GM19395 (cell line): ENCODE results near the gene ARHGAP8.

Experiments used
- ATAC-seq: cut with Tn5 transposase; IDR thresholded peaks from one replicate; pipeline ENCODE4 v1.9.1; 2021; ENCODE audit warnings: mild to moderate bottlenecking, moderate library complexity; ENCODE audit not compliant: unreplicated experiment

ARHGAP8 gene

DNA sequence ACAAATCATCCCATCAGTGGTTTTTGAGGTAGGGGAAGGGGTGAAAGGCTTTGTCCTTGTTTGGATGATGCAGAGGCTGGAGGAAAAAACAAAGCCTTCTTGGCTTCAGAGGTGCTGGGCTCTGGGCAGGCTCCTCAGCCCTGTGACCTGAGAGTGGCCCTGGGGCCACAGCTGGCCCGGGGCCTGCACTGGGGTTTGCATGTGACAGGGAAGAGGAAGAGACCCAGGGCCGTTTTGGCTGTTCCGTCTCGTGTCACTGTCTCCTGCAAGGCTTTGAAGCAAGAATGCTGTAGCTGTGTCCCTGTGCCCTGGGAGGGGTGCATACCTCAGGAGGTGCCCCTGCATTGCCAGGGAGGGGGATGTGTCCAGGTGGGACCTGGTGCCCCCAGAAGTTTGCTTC is 12.6 kb downstream of the ARHGAP8 start:
- ATAC-seq, result no peak

DNA sequence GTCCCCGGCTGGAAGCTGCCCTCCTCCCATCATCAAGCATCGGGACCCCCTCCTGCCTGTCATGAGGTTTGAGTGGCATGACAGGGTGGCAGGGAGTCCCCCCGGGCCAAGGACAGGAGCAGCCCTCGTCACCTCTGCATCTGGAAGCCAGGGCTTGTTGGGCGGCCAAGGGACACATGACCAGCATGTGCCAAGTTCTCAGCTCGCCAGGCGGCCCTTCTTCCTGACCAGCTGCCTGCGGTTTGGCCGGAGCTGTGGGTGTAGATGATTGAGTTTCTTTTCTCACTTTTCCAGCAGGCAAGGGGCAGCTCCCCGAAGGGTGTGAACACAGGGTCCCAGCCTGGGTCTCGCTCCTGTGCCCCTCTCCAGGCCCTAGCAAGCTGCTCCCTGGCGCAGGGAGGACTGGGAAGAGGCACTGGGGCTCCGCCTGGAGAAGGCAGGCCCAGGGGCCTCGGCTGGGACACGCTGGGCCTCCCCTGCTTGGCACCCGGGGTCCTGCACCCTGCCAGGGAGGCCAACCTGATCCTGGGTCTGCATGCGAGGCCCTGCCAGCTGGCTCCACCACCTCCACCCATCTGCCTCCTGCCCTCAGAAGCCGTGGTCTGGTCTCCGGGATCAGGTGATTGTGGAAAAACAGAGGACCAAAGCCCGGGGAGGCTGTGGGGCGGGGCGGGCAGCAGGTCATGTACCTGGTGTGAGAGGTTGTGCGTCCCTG is 13.4 kb downstream of the ARHGAP8 start:
- no peak for ATAC-seq

DNA sequence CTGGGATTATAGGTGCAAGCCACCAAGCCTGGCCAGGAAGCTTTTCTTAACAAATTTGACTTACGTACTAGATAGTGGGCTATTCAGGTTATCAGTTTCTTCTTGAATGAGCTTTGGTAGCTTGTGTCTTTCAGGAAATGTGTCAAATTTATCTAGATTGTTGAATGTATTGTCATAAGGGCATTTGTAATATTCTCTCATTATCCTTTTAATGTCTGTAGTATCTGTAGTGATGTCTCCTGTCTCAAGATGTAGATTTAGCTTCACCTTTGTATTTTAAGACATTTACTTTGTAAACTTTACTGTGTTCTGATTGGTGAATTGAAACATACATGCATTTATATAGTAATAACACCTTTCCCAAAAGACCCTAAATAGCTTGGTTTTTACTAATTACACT is 20.7 kb downstream of the ARHGAP8 start:
- no peak for ATAC-seq

DNA sequence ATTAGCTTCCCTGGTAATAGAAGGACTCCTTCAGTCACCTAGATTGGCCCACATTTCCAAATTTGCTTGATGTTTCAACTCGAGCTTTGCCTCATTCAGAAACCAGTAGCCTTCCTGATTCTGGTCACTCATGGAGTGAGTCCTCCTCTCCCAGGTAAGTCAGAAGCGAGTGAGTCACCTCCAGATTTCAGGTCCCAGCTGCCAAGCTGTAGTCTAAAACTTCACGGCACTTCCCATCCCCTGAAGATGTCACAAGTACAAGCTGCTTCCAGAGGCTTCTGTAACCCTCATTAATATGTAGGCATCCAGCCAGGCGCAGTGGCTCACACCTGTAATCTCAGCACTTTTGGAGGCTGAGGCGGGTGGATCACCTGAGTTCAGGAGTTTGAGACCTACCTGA is 23.5 kb downstream of the ARHGAP8 start:
- no peak for ATAC-seq

DNA sequence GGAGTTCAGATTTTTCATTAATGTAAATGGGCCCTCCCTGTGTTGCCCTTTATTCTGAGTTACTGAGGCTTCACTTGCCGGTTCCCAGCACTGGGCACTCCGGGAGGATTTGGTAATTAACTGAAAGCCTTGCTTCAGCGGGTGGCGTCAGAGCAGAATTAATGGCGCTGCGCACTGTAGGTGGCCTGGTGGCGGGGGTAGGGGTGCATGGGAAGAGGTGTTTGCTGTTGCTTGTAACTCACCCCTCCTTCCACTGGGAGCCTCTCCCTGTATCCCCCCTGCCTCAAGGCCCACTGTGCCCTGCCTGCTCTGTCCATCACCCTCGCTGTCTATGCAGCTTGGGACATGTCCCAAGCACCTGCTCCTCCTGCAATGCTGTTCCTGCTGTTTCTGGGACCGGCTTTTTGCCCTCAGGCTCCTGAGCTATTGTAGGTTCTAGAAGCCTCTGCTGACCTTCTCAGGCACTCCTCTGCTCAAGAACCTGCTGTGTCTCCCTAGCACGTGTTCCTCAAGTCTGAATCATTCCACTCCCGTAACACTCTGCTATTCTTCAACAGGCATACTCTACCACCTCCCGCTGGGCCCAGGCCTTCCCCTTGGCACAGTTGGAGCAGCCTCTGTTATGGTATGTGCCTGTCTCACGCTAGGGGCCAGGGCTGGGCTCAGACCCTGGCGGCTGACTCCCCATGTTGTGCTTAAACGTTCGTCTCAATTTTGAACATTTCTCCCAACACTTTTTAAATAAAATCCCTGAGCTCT is 24.4 kb downstream of the ARHGAP8 start:
- ATAC-seq, result no peak

DNA sequence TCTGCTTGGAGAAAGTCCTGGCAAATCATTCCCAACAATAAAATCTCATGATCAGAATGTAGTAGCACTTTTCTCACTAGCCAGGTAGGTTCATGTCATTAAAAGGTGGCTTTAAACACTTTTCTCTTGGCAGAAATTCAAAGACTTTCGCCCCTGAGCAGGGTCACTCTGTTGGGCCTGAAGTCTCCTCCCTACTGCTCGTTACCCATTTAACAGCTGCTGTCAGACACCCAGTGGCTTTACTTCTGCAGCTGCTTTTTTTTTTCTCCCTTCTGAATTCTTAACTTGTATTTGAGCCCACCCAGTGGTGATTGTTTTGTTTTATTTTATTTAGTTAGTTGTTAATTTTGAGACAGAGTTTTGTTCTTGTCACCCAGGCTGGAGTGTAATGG is 25.0 kb downstream of the ARHGAP8 start:
- ATAC-seq, result no peak

DNA sequence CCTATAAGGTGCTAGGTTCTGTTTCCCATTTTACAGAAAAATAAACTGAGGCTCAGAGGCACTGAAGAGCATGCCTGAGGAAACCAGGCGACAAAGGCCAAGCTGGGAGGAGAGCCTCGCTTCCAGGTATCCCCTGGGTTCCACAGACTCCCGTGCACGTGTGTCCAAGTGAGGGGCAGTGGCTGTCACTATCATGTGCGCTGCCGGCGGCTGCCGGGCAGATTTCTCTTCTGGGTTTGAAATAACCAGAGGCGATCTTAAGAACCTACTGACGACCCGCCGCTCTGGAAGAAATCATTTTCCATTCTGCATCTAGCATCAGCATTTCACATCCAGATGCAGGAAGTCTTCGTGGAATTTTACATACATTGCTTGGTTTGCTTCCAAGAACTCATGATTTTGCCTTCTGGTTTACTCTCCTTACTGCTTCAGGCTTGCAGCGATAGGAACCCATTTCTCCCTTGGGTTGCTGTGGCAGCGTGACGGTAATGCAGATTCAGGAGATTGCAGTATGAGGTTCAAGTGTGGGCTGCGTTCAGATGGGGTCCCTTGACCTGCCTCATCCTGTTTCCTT is 28.6 kb downstream of the ARHGAP8 start:
- no peak for ATAC-seq

DNA sequence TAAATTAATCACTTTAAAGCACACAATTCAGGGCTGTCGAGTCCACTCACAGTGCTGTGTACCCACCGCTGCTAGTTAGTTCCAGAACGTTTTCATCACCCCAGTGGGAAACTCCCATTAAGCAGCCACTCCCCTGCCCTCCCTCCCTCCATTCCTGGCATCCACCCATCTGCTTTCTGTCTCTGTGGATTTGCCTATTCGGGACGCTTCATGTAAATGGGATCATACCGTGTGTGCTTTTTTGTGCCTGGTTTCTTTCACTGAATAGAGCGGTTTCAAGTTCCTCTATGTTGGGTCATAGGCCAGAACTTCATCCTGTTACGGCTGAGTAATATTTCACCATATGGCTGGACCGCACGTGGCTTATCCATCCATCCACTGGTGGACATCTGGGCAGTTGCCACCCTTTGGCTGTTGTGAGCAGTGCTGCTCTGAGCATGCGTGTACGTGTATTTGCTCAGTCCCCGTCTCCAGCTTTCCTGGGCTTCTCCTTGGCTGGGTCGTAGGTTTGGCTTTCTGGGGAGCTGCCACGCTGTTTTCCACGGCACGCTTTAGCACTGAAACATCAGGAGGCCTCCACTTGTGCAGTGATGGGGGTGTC is 30.1 kb downstream of the ARHGAP8 start:
- no peak for ATAC-seq

DNA sequence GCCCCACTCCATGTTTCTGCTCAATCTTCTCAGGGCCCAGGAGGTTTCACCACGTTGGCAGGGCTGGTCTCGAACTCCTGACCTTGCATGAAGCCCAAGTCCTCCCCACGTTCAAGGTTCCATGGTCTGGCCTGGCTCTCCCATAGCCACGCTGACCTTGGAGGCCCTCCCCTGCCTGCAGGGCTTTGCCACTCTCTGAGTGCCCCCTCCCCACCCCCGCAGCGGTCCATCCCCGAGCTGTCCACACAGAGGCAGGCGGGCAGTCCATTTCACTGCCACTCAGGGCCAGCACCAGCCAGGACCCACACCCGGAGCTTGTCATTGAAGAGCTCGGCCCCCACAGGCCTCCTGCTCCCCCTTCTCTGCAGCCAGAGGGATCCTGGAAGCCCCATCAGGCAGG is 30.7 kb downstream of the ARHGAP8 start:
- no peak for ATAC-seq

DNA sequence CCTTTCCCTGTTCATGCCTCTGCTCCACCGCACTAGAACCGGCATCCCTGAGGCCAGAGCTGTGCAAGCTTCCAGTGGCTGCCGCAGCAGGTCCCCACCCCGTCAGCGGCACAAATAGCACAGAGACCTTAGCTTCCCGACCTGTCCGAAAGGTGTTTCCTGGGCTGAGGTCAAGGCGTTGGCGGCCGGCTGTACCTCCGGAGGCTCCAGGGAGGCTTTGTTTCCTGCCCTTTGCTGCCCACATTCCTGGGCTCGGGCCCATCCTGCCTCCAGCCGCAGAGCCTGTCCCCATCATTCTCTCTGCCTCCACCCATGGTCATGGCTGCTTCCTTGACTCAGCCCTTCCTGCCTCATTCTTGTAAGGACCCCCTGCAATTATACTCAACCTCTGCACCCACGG is 31.2 kb downstream of the ARHGAP8 start:
- ATAC-seq, result no peak

DNA sequence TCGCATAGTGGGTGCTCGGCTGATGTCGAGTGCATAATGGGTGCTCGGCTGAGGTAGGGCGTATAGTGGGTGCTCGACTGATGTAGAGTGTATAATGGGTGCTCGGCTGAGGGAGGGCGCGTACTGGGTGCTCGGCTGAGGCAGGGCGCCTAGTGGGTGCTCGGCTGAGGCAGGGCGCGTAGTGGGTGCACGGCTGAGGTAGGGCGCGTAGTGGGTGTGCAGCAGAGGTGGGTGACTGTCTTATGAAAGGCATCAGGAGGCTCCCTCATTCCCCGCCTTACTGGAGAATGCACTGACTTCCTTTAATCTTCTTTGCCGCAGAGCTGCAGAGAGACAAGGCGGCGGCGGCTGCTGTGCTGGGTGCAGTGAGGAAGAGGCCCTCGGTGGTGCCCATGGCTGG is 33.8 kb downstream of the ARHGAP8 start:
- ATAC-seq, result no peak

DNA sequence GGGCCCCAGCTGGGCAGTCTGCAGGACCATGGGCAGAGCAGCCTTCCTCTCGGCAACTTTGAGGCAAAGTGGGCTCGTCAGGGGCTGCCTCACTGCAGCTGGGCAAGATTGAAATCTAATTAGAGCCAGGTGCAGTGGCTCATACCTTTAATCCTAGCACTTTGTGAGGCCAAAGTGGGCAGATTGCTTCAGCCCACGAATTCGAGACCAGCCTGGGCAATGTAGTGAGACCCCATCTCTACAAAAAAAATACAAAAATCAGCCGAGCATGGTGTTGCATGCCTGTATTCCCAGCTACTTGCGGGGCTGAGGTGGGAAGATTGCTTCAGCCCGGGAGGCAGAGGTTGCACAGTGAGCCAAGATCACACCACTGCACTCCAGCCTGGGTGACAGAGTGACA is 34.2 kb downstream of the ARHGAP8 start:
- ATAC-seq, result no peak

DNA sequence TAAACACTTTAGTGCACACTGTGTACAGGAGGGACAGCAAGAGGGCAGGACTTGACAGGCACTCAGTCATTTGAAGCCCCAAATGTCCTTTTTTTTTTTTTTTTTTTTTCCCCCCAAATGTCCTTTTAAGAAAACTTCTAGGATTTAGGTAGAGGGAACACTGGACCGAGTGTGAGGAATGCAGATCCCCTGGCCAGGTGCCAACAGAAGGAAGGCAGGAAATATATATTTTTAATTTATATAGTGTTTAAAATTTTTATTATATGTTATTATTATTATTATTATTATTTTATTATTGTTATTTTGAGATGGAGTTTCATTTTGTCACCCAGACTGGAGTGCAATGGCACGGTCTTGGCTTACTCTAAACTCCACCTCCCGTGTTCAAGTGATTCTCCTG is 35.5 kb downstream of the ARHGAP8 start:
- ATAC-seq, result no peak

DNA sequence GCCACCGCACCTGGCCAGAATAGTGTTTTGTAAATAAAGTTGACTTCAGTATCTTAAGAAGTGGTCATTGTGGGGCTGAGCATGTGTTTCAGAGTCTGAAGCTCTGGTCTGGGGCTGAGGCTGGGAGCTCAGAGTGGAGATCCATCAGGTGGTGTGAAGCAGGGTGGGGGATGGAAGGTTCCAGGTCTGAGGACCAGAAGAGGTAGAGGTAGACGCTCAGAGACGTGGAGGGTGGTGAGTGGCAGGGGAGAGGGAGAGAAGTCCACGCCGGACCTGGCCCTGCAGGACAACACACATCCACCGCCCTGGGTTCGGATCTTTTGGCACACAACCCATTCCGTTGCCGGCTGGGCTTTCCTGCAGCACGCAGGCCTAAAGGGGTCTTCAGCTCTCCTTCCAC is 40.7 kb downstream of the ARHGAP8 start:
- no peak for ATAC-seq

DNA sequence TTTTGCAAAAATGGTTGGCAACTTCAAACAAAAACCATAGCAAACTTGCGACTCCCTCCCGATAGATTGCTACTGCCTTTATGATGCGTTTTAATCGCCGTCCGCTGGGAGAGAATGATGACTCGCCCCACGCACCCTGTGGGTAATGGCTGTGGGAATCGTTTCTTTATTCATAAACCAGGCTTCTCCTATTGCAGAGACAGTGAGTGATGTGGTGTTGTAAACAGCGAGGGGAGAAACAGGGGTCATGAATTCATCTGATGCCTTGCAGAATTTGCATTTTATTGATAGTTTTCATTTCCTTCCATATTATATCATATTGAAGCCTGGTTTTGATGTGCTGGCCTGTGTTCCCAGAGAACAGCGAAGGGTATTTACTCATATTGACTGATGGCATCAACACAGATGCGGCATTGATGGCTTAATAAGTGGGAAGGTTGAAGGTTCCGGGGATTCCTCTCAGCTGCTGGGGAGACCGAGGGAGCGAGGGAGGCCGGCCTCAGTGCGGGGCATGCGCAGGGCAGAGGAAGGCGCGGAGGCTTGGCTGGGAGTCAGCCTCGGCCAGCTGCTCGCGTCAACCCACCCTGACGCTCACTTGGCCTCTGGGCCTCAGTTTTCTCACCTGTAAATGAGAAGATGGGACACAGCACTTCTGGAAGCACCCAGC is 41.3 kb downstream of the ARHGAP8 start:
- no peak for ATAC-seq

DNA sequence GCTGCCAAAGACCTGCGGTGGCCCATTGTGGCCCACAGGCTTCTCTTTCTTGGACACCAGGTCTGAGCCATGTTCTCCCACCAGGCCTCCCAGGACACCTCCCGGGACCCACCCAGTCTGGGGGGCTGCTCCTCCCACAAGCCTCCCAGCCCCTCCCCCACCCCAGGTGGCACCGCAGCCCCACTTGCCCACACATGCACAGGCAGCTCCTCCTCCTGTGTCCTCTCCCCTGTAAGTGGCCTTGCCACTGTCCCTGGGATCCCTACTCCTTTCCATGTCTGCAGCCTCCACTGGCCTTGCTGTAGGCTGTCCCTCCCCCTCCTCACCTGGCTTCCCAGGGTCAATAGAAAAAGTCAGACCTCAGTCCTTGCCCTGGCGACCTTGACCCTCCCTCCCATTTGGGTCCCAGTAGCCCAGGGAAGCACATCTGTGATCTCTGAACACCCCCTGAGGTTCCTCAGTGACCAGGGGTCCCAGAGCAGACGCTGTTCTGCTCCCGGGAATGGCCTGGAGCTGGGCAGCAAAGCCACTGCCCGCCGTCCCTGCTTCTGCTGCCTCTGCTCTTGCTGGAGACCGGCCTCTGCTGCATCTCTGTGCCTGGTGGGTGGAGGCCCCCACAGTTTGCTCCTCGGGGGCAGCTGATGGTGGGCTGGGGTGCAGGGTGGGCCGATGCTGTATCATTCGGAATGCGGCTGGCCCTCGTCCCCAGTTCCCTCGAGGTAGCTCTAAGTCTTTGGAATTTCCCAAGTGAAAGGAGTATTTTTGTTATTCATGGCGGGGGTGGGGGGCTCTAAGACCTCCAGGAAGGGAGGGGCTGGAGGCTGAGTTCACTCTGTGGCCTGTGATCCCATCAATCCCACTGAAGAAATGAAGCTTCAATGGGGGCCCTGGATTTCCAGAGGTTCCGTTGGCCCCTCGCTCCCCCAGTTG is 43.6 kb downstream of the ARHGAP8 start:
- ATAC-seq, result no peak

DNA sequence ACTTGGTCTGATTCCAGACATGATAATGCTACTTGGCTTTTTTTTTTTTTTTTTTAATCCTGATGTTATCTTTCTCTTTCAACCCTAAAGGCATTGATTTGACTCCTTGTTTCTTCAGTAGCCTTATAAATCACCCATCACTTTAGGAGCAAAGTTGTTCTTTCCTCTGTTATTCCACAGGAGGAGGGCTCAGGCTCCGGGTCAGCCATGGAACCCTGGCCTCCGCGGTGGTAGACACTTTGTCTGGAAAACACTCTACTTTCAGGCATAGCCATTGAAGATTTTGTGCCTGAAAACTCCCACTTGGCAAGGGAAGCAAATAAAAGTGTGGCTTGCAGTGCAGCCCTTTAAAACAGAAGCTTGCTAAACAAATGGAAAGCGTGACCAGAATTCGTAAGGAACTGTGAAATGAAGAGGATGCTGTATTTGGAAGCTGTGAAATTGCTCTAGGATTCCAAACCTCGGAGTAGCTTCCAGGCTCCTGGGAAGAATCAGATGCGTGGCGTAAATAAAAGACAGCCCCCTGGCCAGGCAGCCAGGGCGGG is 44.9 kb downstream of the ARHGAP8 start:
- ATAC-seq, result no peak

DNA sequence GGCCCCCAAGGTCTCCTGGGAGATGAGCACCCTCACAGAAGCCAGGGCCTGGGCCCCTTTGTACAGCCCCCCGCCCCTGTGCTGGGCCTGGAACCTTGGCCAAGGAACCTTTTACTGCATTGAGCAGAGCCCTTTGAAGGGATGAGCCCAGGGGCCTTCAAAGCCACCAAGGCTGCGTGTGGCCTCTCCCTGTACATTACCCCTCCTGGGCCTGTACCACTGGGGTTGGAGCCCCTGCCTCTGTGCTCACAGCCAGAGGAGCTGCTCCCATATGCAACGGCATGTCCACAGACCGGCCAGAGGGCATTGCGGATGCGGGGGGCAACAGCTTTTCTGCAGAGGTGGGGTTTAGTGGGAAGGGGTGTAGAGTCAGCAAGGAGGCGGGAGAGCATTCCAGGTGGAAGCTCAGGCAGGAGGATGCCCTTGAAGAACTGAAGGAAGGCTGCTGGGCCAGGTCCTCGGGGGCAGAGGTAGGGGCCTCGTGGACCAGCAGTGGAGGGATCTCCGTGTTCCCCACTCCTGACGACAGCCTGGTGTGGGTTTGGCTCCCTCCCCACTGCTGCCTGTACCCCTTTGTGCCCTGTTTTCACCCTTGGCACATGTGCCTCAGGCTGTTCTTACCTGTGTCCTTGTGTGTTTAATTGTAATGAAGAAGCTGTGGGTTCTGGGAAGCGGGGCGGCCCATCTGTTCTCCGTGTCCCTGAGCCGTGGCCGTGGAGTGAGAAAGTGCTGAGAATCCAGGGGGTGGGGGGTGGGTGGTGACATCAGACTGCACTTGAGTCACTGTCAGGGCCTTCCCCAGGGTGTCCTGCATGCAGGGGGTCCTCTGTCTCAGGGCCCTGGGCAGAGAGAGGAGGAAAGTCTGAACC is 46.9 kb downstream of the ARHGAP8 start:
- ATAC-seq, result no peak
